ENCODE results near the gene SLC22A15.

DNA sequence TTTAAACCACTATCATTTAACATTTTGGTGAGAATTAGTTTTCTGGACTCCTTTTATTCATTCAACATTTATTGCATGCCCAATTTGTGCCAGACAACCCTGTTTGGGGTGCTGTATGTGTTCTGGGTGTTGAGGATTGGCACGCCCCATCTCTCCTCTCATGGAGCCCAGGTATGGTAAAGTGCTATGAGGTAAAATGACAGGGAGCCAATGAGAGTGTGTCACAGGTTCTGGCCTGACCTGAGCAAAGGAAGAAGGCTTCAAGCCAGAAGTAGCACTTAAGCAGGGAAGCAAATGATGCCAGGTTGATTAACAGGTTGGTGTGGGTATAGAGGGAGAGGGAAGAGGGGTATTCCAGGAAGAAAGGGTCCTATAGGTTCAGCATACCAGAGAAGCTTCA is 21.1 kb upstream of the SLC22A15 start:
- no peak for TF ChIP-seq POLR2AphosphoS5 (IDR thresholded peaks at IDR 0.05; ENCODE audit: low read depth, low read length)
- TF ChIP-seq, protein P1, sequence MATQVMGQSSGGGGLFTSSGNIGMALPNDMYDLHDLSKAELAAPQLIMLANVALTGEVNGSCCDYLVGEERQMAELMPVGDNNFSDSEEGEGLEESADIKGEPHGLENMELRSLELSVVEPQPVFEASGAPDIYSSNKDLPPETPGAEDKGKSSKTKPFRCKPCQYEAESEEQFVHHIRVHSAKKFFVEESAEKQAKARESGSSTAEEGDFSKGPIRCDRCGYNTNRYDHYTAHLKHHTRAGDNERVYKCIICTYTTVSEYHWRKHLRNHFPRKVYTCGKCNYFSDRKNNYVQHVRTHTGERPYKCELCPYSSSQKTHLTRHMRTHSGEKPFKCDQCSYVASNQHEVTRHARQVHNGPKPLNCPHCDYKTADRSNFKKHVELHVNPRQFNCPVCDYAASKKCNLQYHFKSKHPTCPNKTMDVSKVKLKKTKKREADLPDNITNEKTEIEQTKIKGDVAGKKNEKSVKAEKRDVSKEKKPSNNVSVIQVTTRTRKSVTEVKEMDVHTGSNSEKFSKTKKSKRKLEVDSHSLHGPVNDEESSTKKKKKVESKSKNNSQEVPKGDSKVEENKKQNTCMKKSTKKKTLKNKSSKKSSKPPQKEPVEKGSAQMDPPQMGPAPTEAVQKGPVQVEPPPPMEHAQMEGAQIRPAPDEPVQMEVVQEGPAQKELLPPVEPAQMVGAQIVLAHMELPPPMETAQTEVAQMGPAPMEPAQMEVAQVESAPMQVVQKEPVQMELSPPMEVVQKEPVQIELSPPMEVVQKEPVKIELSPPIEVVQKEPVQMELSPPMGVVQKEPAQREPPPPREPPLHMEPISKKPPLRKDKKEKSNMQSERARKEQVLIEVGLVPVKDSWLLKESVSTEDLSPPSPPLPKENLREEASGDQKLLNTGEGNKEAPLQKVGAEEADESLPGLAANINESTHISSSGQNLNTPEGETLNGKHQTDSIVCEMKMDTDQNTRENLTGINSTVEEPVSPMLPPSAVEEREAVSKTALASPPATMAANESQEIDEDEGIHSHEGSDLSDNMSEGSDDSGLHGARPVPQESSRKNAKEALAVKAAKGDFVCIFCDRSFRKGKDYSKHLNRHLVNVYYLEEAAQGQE (IDR thresholded peaks at IDR 0.05; ENCODE audit: insufficient read depth in 1 of 2, low read depth in 2 of 2, low read length in 2 of 2): no peak

All from PFSK-1 (cell line).